Thyroid gland (tissue), 4 donors: ENCODE results near the gene NMNAT1. TPM values are rescaled to one million over a fixed set of nuclear protein-coding genes. Genes with fewer than 3 reads are reported as not detected.
A peak's percentile ranks its signal among the peaks of the same experiment; 100 is the strongest.

Experiments used
- DNase-seq, 2 donors: peaks; one replicate each; pipeline ENCODE4 v3.0.0-alpha.2; 2019
- H3K27ac ChIP-seq, 3 donors: fragments of 200-600 bp; sonication (generic); 1 replicate in 2 of 3; 2 replicates in 1 of 3; pipeline ENCODE4 v1.5.1; 2016 to 2019; ENCODE audit warnings: mild to moderate bottlenecking in 1 of 3, moderate library complexity in 1 of 3
- H3K27me3 ChIP-seq: fragments of 200-600 bp; sonication (generic); one replicate; pipeline ENCODE4 v1.5.1; 2019
- H3K36me3 ChIP-seq, 2 donors: fragments of 200-600 bp; sonication (generic); one replicate each; pipeline ENCODE4 v1.5.1; 2016 to 2019
- H3K4me1 ChIP-seq, 2 donors: fragments of 200-600 bp; sonication (generic); one replicate each; pipeline ENCODE4 v1.5.1; 2017 to 2019
- H3K4me3 ChIP-seq, 3 donors: fragments of 200-600 bp; sonication (generic); replicated peaks in 1 of 3; 1 replicate in 2 of 3; 2 replicates in 1 of 3; pipeline ENCODE4 v1.5.1; 2016; ENCODE audit warnings: mild to moderate bottlenecking in 1 of 3
- H3K9me3 ChIP-seq: fragments of 200-600 bp; sonication (generic); one replicate; pipeline ENCODE4 v1.5.1; 2017
- CTCF ChIP-seq, 6 experiments: fragments of 200-600 bp in 3 of 6; fragments of 450-650 bp in 3 of 6; sonication (generic) in 3 of 6; IDR thresholded peaks; one replicate each; pipeline ENCODE4 v1.5.1; 2016 to 2019; ENCODE audit warnings: antibody characterized with exemption in 6 of 6, mild to moderate bottlenecking in 2 of 6, inconsistent platforms in 1 of 6, moderate library complexity in 1 of 6
- POLR2A ChIP-seq, 2 donors: fragments of 450-650 bp; IDR thresholded peaks; one replicate each; pipeline ENCODE4 v1.6.1; 2017; ENCODE audit warnings: antibody characterized with exemption in 2 of 2, mild to moderate bottlenecking in 2 of 2, moderate library complexity in 1 of 2
- WGBS, 2 donors: methylation state at CpG; one replicate each; pipeline ENCODE4 v1.1.5; 2017; 5-methylcytosine and 5-hydroxymethylcytosine counted together
- intact Hi-C: fragments of 100-400 bp; cut with DNase I; formaldehyde crosslinking; loops from one replicate; pipeline ENCODE4 v1.15.1; 2023
- microRNA-seq: library from miRNA; unstranded; fragments of <30 nt; microRNA quantifications from one replicate; pipeline ENCODE4, GENCODE V29; 2016
- small RNA-seq: library from RNA; depleted of rRNA; stranded (forward); fragments of <200 nt; gene quantifications from one replicate; pipeline ENCODE3, GENCODE V24; 2016
- total RNA-seq, 4 donors: library from RNA; depleted of rRNA; stranded (reverse); fragments of >200 nt; gene quantifications; one replicate each; pipeline ENCODE4 v1.2.3, GENCODE V29; 2016

Gene NMNAT1
- total RNA-seq, 4 donors from 2014 or later = 10.7 to 18.4 (median 14.7) TPM

DNA sequence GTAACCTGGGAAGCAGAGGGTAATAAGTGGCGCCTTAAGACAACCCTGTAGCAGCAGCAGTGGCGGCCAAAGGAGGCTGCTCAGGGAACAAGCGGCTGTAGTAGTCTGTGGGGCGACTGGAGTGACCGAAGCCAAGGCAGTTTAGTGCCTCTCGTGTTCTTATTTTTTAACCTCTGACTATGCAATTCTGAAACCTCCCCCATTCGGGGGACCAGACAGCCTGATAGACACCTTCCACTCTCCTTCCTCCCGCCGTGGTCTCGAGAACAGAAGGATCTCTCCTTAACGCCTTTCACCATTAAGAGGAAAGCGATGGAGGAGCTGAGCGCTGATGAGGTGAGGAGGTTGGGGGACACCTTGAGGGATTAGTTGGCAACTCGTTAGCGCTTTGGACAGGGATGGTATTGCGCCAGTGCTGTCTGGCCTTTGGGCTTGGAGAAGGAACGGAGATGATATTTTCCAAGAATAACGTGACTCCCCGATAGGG lies 90.1 kb downstream of the NMNAT1 start:
- Histone ChIP-seq H3K36me3 (peaks cover 0 to 3% of the 10 kb centered on the region in 2 donors), H3K4me1 (peaks cover 16 to 18% of the 10 kb centered on the region in 2 donors), H3K27me3 (no peaks in the 10 kb centered on the region), H3K9me3 (no peaks in the 10 kb centered on the region), H3K27ac (peak overlapping the region; percentile 93 to 99 (median 97)), H3K4me3 (peak overlapping the region; percentile 42 to 99 (median 97))
- WGBS, 2 donors = 0 to 1% methylated on average over 19 of the region's 19 CpGs
- no peak for TF ChIP-seq CTCF (IDR thresholded peaks at IDR 0.05)
- no peak for TF ChIP-seq POLR2A (IDR thresholded peaks at IDR 0.05)
- peak; percentile 55 to 60 for DNase-seq
- intact Hi-C loops = loop anchor here (5.0 kb wide), 1 partner anchor 91 kb away; the partner anchor contains the start of genes LZIC and NMNAT1

Small RNA genes lying within 50 kb of the gene (microRNA-seq; reads per million reads assigned to microRNA genes)
- 2.6 reads per million for gene MIR5697

Small RNA genes lying within 50 kb of the gene (small RNA-seq; reads per million reads assigned to genes)
- gene MIR5697 = not detected

Other genes starting within 250 kb of the NMNAT1 start
- 10 to 100 TPM; 59.5 to 85.0 (median 81.5) TPM for gene CLSTN1, start 119.5 kb upstream of the NMNAT1 start, total RNA-seq
- gene CTNNBIP1, start 33.2 kb upstream of the NMNAT1 start, total RNA-seq = 10 to 100 TPM; 58.0 to 99.3 (median 75.2) TPM
- 10 to 100 TPM; 23.0 to 42.7 (median 34.1) TPM for gene LZIC, start 84 bp upstream of the NMNAT1 start, total RNA-seq
- 10 to 100 TPM in 3 of 4 donors, 1 to 10 TPM in 1; 7.2 to 39.8 (median 32.8) TPM for gene RBP7, start 53.8 kb downstream of the NMNAT1 start, total RNA-seq
- 10 to 100 TPM; 64.0 to 89.0 (median 71.0) TPM for gene UBE4B, start 89.5 kb downstream of the NMNAT1 start, total RNA-seq